ENCODE results near the gene TBC1D17. TPM values are rescaled to one million over a fixed set of nuclear protein-coding genes. Genes with fewer than 3 reads are reported as not detected.

TBC1D17 gene
- total RNA-seq, 1 experiment from 2014 or later, result 12.2 TPM

Other genes starting within 250 kb of the TBC1D17 start
- gene RRAS, start 237.6 kb upstream of the TBC1D17 start, total RNA-seq (2014; rRNA removed; shearing (Covaris generic)), result 28.9 and 43.3 TPM in 2 replicates
- 9.9 and 26.5 TPM in 2 replicates for gene SCAF1, start 235.5 kb upstream of the TBC1D17 start, total RNA-seq (2014; rRNA removed; shearing (Covaris generic))
- 146 and 186 TPM in 2 replicates for gene IRF3, start 211.8 kb upstream of the TBC1D17 start, total RNA-seq (2014; rRNA removed; shearing (Covaris generic))
- 6.3 and 14.1 TPM in 2 replicates for gene BCL2L12, start 211.8 kb upstream of the TBC1D17 start, total RNA-seq (2014; rRNA removed; shearing (Covaris generic))
- gene PRMT1, start 200.4 kb upstream of the TBC1D17 start, total RNA-seq (2014; rRNA removed; shearing (Covaris generic)), result 208 and 209 TPM in 2 replicates
- gene ADM5, start 188.1 kb upstream of the TBC1D17 start, total RNA-seq (2014; rRNA removed; shearing (Covaris generic)), result 0.20 and 0.34 TPM in 2 replicates
- gene CPT1C, start 186.6 kb upstream of the TBC1D17 start, total RNA-seq (2014; rRNA removed; shearing (Covaris generic)), result 21.1 and 26.7 TPM in 2 replicates
- gene TSKS, start 114.4 kb upstream of the TBC1D17 start, total RNA-seq (2014; rRNA removed; shearing (Covaris generic)), result not detected in 2 replicates
- gene AP2A1, start 110.7 kb upstream of the TBC1D17 start, total RNA-seq (2014; rRNA removed; shearing (Covaris generic)), result 74.4 and 113 TPM in 2 replicates
- 23.2 and 28.6 TPM in 2 replicates for gene FUZ, start 64.4 kb upstream of the TBC1D17 start, total RNA-seq (2014; rRNA removed; shearing (Covaris generic))
- 30.2 and 45.6 TPM in 2 replicates for gene MED25, start 59.4 kb upstream of the TBC1D17 start, total RNA-seq (2014; rRNA removed; shearing (Covaris generic))
- gene PTOV1, start 26.5 kb upstream of the TBC1D17 start, total RNA-seq (2014; rRNA removed; shearing (Covaris generic)), result 94.0 and 107 TPM in 2 replicates
- 19.1 and 23.9 TPM in 2 replicates for gene PNKP, start 10.1 kb upstream of the TBC1D17 start, total RNA-seq (2014; rRNA removed; shearing (Covaris generic))
- 13.6 and 14.8 TPM in 2 replicates for gene AKT1S1, start 347 bp upstream of the TBC1D17 start, total RNA-seq (2014; rRNA removed; shearing (Covaris generic))
- 5.9 and 12.5 TPM in 2 replicates for gene IL4I1, start 19.2 kb downstream of the TBC1D17 start, total RNA-seq (2014; rRNA removed; shearing (Covaris generic))
- gene ATF5, start 51.5 kb downstream of the TBC1D17 start, total RNA-seq (2014; rRNA removed; shearing (Covaris generic)), result 18.9 and 20.5 TPM in 2 replicates
- gene NUP62, start 51.8 kb downstream of the TBC1D17 start, total RNA-seq (2014; rRNA removed; shearing (Covaris generic)), result 70.5 and 96.0 TPM in 2 replicates
- gene SIGLEC11, start 83.5 kb downstream of the TBC1D17 start, total RNA-seq (2014; rRNA removed; shearing (Covaris generic)), result not detected in 2 replicates
- gene VRK3, start 147.7 kb downstream of the TBC1D17 start, total RNA-seq (2014; rRNA removed; shearing (Covaris generic)), result 34.0 and 41.9 TPM in 2 replicates
- gene ZNF473, start 148.3 kb downstream of the TBC1D17 start, total RNA-seq (2014; rRNA removed; shearing (Covaris generic)), result 14.7 and 20.4 TPM in 2 replicates